ENCODE data around the gene ZIC2. TPM values are rescaled to one million over a fixed set of nuclear protein-coding genes. Genes with fewer than 3 reads are reported as not detected.

Gene ZIC2
- total RNA-seq, 1 donor from 2014 or later = 1.8 TPM

GRCh38 chr13:99972190-99972731 is 9.3 kb upstream of the ZIC2 start:
- H3K4me2 ChIP-seq (ENCODE audit: low read length) = peak overlapping the region; percentile 80
- peak overlapping the region; percentile 20 for H3K4me3 Mint-ChIP-seq (ENCODE audit: unreplicated experiment)
- peak overlapping the region; percentile 41 for H3K4me3 ChIP-seq (ENCODE audit: insufficient read depth, low read depth, low read length)
- H3K4me1 Mint-ChIP-seq (ENCODE audit: low read depth, unreplicated experiment) = no peaks in the 10 kb centered on the region
- no peak for FAIRE-seq
- peaks cover 74% of the 10 kb centered on the region for H3K27me3 ChIP-seq (ENCODE audit: insufficient read depth, low read length)
- no peak overlapping the region for H2AFZ ChIP-seq (ENCODE audit: low read depth, low read length)
- peaks cover 29% of the 10 kb centered on the region for H3K9me3 Mint-ChIP-seq (ENCODE audit: unreplicated experiment)
- H3K27ac Mint-ChIP-seq (ENCODE audit: unreplicated experiment) = peak overlapping the region; percentile 87
- H3K4me1 ChIP-seq (ENCODE audit: insufficient read depth, low read length) = peaks cover 11% of the 10 kb centered on the region
- peaks cover 73% of the 10 kb centered on the region for H3K27me3 Mint-ChIP-seq (ENCODE audit: low read depth, unreplicated experiment)
- TF ChIP-seq EZH2 (IDR thresholded peaks at IDR 0.05; ENCODE audit: insufficient read depth, low read length) = no peak
- H3K79me2 ChIP-seq (ENCODE audit: insufficient read depth, low read length) = peaks cover 21% of the 10 kb centered on the region
- no peak for DNase-seq (ENCODE audit: low read depth)
- H3K27ac ChIP-seq (ENCODE audit: low read depth, low read length) = no peak overlapping the region
- no peak overlapping the region for H3K9ac ChIP-seq (ENCODE audit: low read length)
- no peaks in the 10 kb centered on the region for H4K20me1 ChIP-seq (ENCODE audit: insufficient read depth, low read length)
- H3K36me3 Mint-ChIP-seq (ENCODE audit: low read depth, unreplicated experiment) = peaks cover 3% of the 10 kb centered on the region
- no peaks in the 10 kb centered on the region for H3K36me3 ChIP-seq (ENCODE audit: insufficient read depth, low read length)
- peaks cover 4% of the 10 kb centered on the region for H3K9me3 ChIP-seq (ENCODE audit: insufficient read depth, low read depth, low read length)

GRCh38 chr13:99973163-99973807 is 8.3 kb upstream of the ZIC2 start:
- no peak for TF ChIP-seq CTCF (IDR thresholded peaks at IDR 0.05; ENCODE audit: insufficient read depth, low read depth, low read length)
- TF ChIP-seq EZH2 (IDR thresholded peaks at IDR 0.05; ENCODE audit: insufficient read depth, low read length) = no peak

GRCh38 chr13:99973808-99974185 is 7.8 kb upstream of the ZIC2 start:
- peaks cover 4% of the 10 kb centered on the region for H3K9me3 ChIP-seq (ENCODE audit: insufficient read depth, low read depth, low read length)
- H3K9me3 Mint-ChIP-seq (ENCODE audit: unreplicated experiment) = peaks cover 26% of the 10 kb centered on the region
- H3K27me3 Mint-ChIP-seq (ENCODE audit: low read depth, unreplicated experiment) = peaks cover 79% of the 10 kb centered on the region
- no peak for TF ChIP-seq CTCF (IDR thresholded peaks at IDR 0.05; ENCODE audit: insufficient read depth, low read depth, low read length)
- TF ChIP-seq EZH2 (IDR thresholded peaks at IDR 0.05; ENCODE audit: insufficient read depth, low read length) = no peak
- H3K27ac Mint-ChIP-seq (ENCODE audit: unreplicated experiment) = no peak overlapping the region
- peaks cover 13% of the 10 kb centered on the region for H3K79me2 ChIP-seq (ENCODE audit: insufficient read depth, low read length)
- no peak overlapping the region for H2AFZ ChIP-seq (ENCODE audit: low read depth, low read length)
- H3K36me3 Mint-ChIP-seq (ENCODE audit: low read depth, unreplicated experiment) = peaks cover 3% of the 10 kb centered on the region
- no peak overlapping the region for H3K4me3 ChIP-seq (ENCODE audit: insufficient read depth, low read depth, low read length)
- no peaks in the 10 kb centered on the region for H4K20me1 ChIP-seq (ENCODE audit: insufficient read depth, low read length)
- no peak overlapping the region for H3K27ac ChIP-seq (ENCODE audit: low read depth, low read length)
- DNase-seq (ENCODE audit: low read depth) (no peak), FAIRE-seq (no peak)
- no peaks in the 10 kb centered on the region for H3K36me3 ChIP-seq (ENCODE audit: insufficient read depth, low read length)
- H3K9ac ChIP-seq (ENCODE audit: low read length) = no peak overlapping the region
- H3K27me3 ChIP-seq (ENCODE audit: insufficient read depth, low read length) = peaks cover 76% of the 10 kb centered on the region
- no peak overlapping the region for H3K4me3 Mint-ChIP-seq (ENCODE audit: unreplicated experiment)
- H3K4me1 ChIP-seq (ENCODE audit: insufficient read depth, low read length) = peaks cover 5% of the 10 kb centered on the region
- no peak overlapping the region for H3K4me2 ChIP-seq (ENCODE audit: low read length)
- no peaks in the 10 kb centered on the region for H3K4me1 Mint-ChIP-seq (ENCODE audit: low read depth, unreplicated experiment)

More at GRCh38 chr13:99973163-99973807, 8.3 kb upstream of the ZIC2 start:
- Mint-ChIP-seq H3K27ac (ENCODE audit: unreplicated experiment) (no peak overlapping the region), H3K36me3 (ENCODE audit: low read depth, unreplicated experiment) (peaks cover 3% of the 10 kb centered on the region), H3K27me3 (ENCODE audit: low read depth, unreplicated experiment) (peaks cover 75% of the 10 kb centered on the region), H3K4me3 (ENCODE audit: unreplicated experiment) (no peak overlapping the region), H3K4me1 (ENCODE audit: low read depth, unreplicated experiment) (no peaks in the 10 kb centered on the region), H3K9me3 (ENCODE audit: unreplicated experiment) (peaks cover 26% of the 10 kb centered on the region)
- H4K20me1 ChIP-seq (ENCODE audit: insufficient read depth, low read length) = no peaks in the 10 kb centered on the region
- no peak overlapping the region for H2AFZ ChIP-seq (ENCODE audit: low read depth, low read length)
- H3K9ac ChIP-seq (ENCODE audit: low read length) = no peak overlapping the region
- H3K36me3 ChIP-seq (ENCODE audit: insufficient read depth, low read length) = no peaks in the 10 kb centered on the region
- peaks cover 75% of the 10 kb centered on the region for H3K27me3 ChIP-seq (ENCODE audit: insufficient read depth, low read length)
- no peak for DNase-seq (ENCODE audit: low read depth)
- no peak for FAIRE-seq
- H3K27ac ChIP-seq (ENCODE audit: low read depth, low read length) = no peak overlapping the region
- H3K79me2 ChIP-seq (ENCODE audit: insufficient read depth, low read length) = peaks cover 16% of the 10 kb centered on the region
- peaks cover 4% of the 10 kb centered on the region for H3K9me3 ChIP-seq (ENCODE audit: insufficient read depth, low read depth, low read length)
- H3K4me3 ChIP-seq (ENCODE audit: insufficient read depth, low read depth, low read length) = no peak overlapping the region
- H3K4me1 ChIP-seq (ENCODE audit: insufficient read depth, low read length) = peaks cover 8% of the 10 kb centered on the region
- H3K4me2 ChIP-seq (ENCODE audit: low read length) = no peak overlapping the region

All from astrocyte (in vitro differentiated cells and primary cell).